ENCODE measurements around the gene SPATA6L. TPM values are rescaled to one million over a fixed set of nuclear protein-coding genes. Genes with fewer than 3 reads are reported as not detected.
"Not testable (repeated sequence)": the region's sequence is repeated elsewhere in the genome, so short reads cannot be mapped to it uniquely, and the experiment has no call there.

Gene SPATA6L
- total and polyA plus RNA-seq, 10 of the 15 experiments (the other 5 are each of a cell fraction or from before 2014, with no cell fraction given): 0.37 to 1.6 (median 0.91) TPM

- RAD21 ChIA-PET (ENCODE audit: unreplicated experiment); POLR2A ChIA-PET; BruUV-seq (replicated peaks): not testable (repeated sequence)
Observed at GRCh38 chr9:4660665-4661064, 5.6 kb downstream of the SPATA6L start.

GRCh38 chr9:4657426-4658159 is 8.7 kb downstream of the SPATA6L start:
- no peak overlapping the region for H3K9ac ChIP-seq (ENCODE audit: control insufficient read depth, insufficient read depth, low read length)
- SMC1A ChIA-PET (ENCODE audit: uncharacterized antibody, unreplicated experiment): interaction anchor here (0.6 kb wide), 1 partner anchor 102 kb away, joined by 3 read pairs; no protein-coding TSS in a partner anchor
- CTCF ChIA-PET: interaction anchor here (2.0 kb wide), 1 partner anchor 8 kb away, joined by 6 read pairs; the partner anchor contains the start of gene SPATA6L
- intact Hi-C loops (cut with micrococcal nuclease; ENCODE audit: unreplicated experiment): no loop called here
- TF ChIP-seq RUNX3 (IDR thresholded peaks at IDR 0.05; ENCODE audit: low read length): no peak
- no peak for TF ChIP-seq ATF7 (IDR thresholded peaks at IDR 0.05; ENCODE audit: low read depth)
- TF ChIP-seq SIN3A (IDR thresholded peaks at IDR 0.05; ENCODE audit: low read depth, low read length): no peak
- no peak for TF ChIP-seq EP300 (IDR thresholded peaks at IDR 0.05; ENCODE audit: borderline replicate concordance in 1 of 2, control insufficient read depth in 1 of 2, low read depth in 2 of 2, low read length in 2 of 2)
- TF ChIP-seq TAF1 (IDR thresholded peaks at IDR 0.05; ENCODE audit: borderline replicate concordance, low read depth, low read length): no peak
- no peak for TF ChIP-seq SMAD5 (IDR thresholded peaks at IDR 0.05; ENCODE audit: low read depth)
- TF ChIP-seq POLR2AphosphoS5 (IDR thresholded peaks at IDR 0.05; ENCODE audit: low read length): no peak
- H4K20me1 ChIP-seq (ENCODE audit: control insufficient read depth, insufficient read depth): no peaks in the 10 kb centered on the region
- no TSS peak for BruUV-seq (replicated peaks)
- DNase-seq (ENCODE audit: low read depth, low spot score) (no peak), FAIRE-seq (no peak), ATAC-seq (no peak)
- no peaks in the 10 kb centered on the region for H3K27me3 ChIP-seq (replicated peaks in 1 of 2; ENCODE audit: control insufficient read depth in 2 of 2, insufficient read depth in 2 of 2, low read length in 1 of 2)
- 94% methylated on average over 4 of the region's 4 CpGs for WGBS (ENCODE audit: insufficient coverage, insufficient replicate concordance, low lambda C conversion rate, missing lambda C conversion rate)
- no peak overlapping the region for H2AFZ ChIP-seq (ENCODE audit: control insufficient read depth, low read depth, low read length)
- H3K36me3 ChIP-seq (ENCODE audit: control insufficient read depth in 2 of 2, insufficient read depth in 2 of 2, low read length in 1 of 2): no peaks in the 10 kb centered on the region
- in situ Hi-C loops (cut with MboI): no loop called here
- no peak overlapping the region for H3K4me2 ChIP-seq (ENCODE audit: control insufficient read depth, insufficient read depth)
- H3K27ac ChIP-seq (ENCODE audit: control insufficient read depth, insufficient read depth): no peak overlapping the region
- H3K4me1 ChIP-seq (ENCODE audit: control insufficient read depth, insufficient read depth, low read length): peaks cover 3% of the 10 kb centered on the region
- no peaks in the 10 kb centered on the region for H3K9me3 ChIP-seq (replicated peaks; ENCODE audit: control insufficient read depth, insufficient read depth, low read length)
- RAD21 ChIA-PET (ENCODE audit: unreplicated experiment): no interaction called here
- POLR2A ChIA-PET: no interaction called here
- H3K79me2 ChIP-seq (ENCODE audit: control insufficient read depth, insufficient read depth, low read length): peaks cover under 1% of the 10 kb centered on the region
- H3K4me3 ChIP-seq: no peak overlapping the region

More at GRCh38 chr9:4660665-4661064, 5.6 kb downstream of the SPATA6L start:
- H3K9me3 ChIP-seq (replicated peaks; ENCODE audit: control insufficient read depth, insufficient read depth, low read length); ATAC-seq; FAIRE-seq; H3K27ac ChIP-seq (ENCODE audit: control insufficient read depth, insufficient read depth); H4K20me1 ChIP-seq (ENCODE audit: control insufficient read depth, insufficient read depth); H3K79me2 ChIP-seq (ENCODE audit: control insufficient read depth, insufficient read depth, low read length); H3K36me3 ChIP-seq (ENCODE audit: control insufficient read depth in 2 of 2, insufficient read depth in 2 of 2, low read length in 1 of 2); in situ Hi-C loops (cut with MboI); H3K27me3 ChIP-seq (replicated peaks in 1 of 2; ENCODE audit: control insufficient read depth in 2 of 2, insufficient read depth in 2 of 2, low read length in 1 of 2); H2AFZ ChIP-seq (ENCODE audit: control insufficient read depth, low read depth, low read length); H3K9ac ChIP-seq (ENCODE audit: control insufficient read depth, insufficient read depth, low read length); H3K4me2 ChIP-seq (ENCODE audit: control insufficient read depth, insufficient read depth); H3K4me3 ChIP-seq; DNase-seq (ENCODE audit: low read depth, low spot score): not testable (repeated sequence)
- ChIA-PET SMC1A (ENCODE audit: uncharacterized antibody, unreplicated experiment) (interaction anchor here (1.6 to 2.1 kb wide), 3 partner anchors 24 to 79 kb away, joined by 4 to 5 read pairs (median 4); no protein-coding TSS in a partner anchor), CTCF (interaction anchor here (0.6 to 1.0 kb wide), 2 partner anchors 16 to 834 kb away, joined by 3 read pairs; no protein-coding TSS in a partner anchor)
- 100% methylated on average over 4 of the region's 5 CpGs for WGBS (ENCODE audit: insufficient coverage, insufficient replicate concordance, low lambda C conversion rate, missing lambda C conversion rate)
- intact Hi-C loops (cut with micrococcal nuclease; ENCODE audit: unreplicated experiment): loop anchor here (10.0 kb wide), 1 partner anchor 784 kb away; no protein-coding TSS in a partner anchor
- peaks cover 21% of the 10 kb centered on the region for H3K4me1 ChIP-seq (ENCODE audit: control insufficient read depth, insufficient read depth, low read length)

Measured in GM12878 (cell line).